Gastrocnemius medialis (tissue), 4 donors: ENCODE data around the gene PPP2R2C. TPM values are rescaled to one million over a fixed set of nuclear protein-coding genes. Genes with fewer than 3 reads are reported as not detected.

Experiments used
- ATAC-seq, 2 donors: fragments of 150-250 bp; one replicate each; pipeline ENCODE4 v1.9.1; 2016
- DNase-seq, 2 donors: peaks; one replicate each; pipeline ENCODE4 v3.0.0-alpha.2; 2019
- H3K27ac ChIP-seq, 4 donors: fragments of 200-600 bp; sonication (generic); 1 replicate in 1 of 4; 2 replicates in 3 of 4; pipeline ENCODE4 v1.5.1; 2016 to 2018; ENCODE audit warnings: mild to moderate bottlenecking in 2 of 4, moderate library complexity in 1 of 4
- H3K27me3 ChIP-seq, 3 donors: fragments of 200-600 bp; sonication (generic) in 2 of 3; 1 replicate in 1 of 3; 2 replicates in 2 of 3; pipeline versions ENCODE4 v1.5.1 to v1.6.0; 2016 to 2019; ENCODE audit warnings: mild to moderate bottlenecking in 1 of 3, moderate library complexity in 1 of 3
- H3K36me3 ChIP-seq, 2 donors: fragments of 200-600 bp; sonication (generic) in 1 of 2; one replicate each; pipeline ENCODE4 v1.5.1; 2017 to 2018
- H3K4me1 ChIP-seq, 2 donors: fragments of 200-600 bp; sonication (generic) in 1 of 2; one replicate each; pipeline ENCODE4 v1.5.1; 2016 to 2017; ENCODE audit warnings: mild to moderate bottlenecking in 2 of 2
- H3K4me3 ChIP-seq, 4 donors: fragments of 200-600 bp; sonication (generic) in 3 of 4; 1 replicate in 1 of 4; 2 replicates in 3 of 4; pipeline ENCODE4 v1.5.1; 2016 to 2019; ENCODE audit warnings: mild to moderate bottlenecking in 2 of 4
- H3K9me3 ChIP-seq, 3 donors: fragments of 200-600 bp; sonication (generic) in 2 of 3; 1 replicate in 1 of 3; 2 replicates in 2 of 3; pipeline ENCODE4 v1.5.1; 2016 to 2019
- CTCF ChIP-seq, 5 experiments: fragments of 450-650 bp in 3 of 5; fragments of 200-600 bp in 2 of 5; sonication (generic) in 2 of 5; IDR thresholded peaks in 4 of 5; conservative IDR thresholded peaks in 1 of 5; 1 replicate in 4 of 5; 2 replicates in 1 of 5; pipeline ENCODE4 v1.5.1; 2016 to 2019; ENCODE audit warnings: antibody characterized with exemption in 5 of 5, mild to moderate bottlenecking in 3 of 5, moderate library complexity in 3 of 5
- POLR2A ChIP-seq, 2 donors: fragments of 450-650 bp; IDR thresholded peaks; one replicate each; pipeline ENCODE4 v1.6.1; 2017; ENCODE audit warnings: antibody characterized with exemption in 2 of 2, mild to moderate bottlenecking in 2 of 2, moderate library complexity in 2 of 2
- in situ Hi-C, 4 donors: fragments of 200-750 bp; cut with MboI; loops; one replicate each; pipeline versions ENCODE4 v1.15.0 to v1.8.0; 2017; ENCODE audit warnings: low sequenced_read_pairs in 4 of 4
- intact Hi-C: fragments of 100-400 bp; cut with DNase I; formaldehyde crosslinking; loops from one replicate; pipeline ENCODE4 v1.15.1; 2023; ENCODE audit warnings: low total_unique reads
- total RNA-seq, 4 donors: library from RNA; depleted of rRNA; stranded (reverse); fragments of >200 nt; gene quantifications; one replicate each; pipeline versions ENCODE4 v1.1.0 to v1.2.3, GENCODE V29; 2016

The PPP2R2C gene
- total RNA-seq, 4 donors from 2014 or later: 0.44 to 2.7 (median 0.62) TPM

GRCh38 chr4:6475492-6476020 is 3.1 kb upstream of the PPP2R2C start:
- in situ Hi-C loops: no loop called here
- intact Hi-C loops: no loop called here
- no peak overlapping the region for H3K4me3 ChIP-seq
- no peaks in the 10 kb centered on the region for H3K9me3 ChIP-seq
- no peaks in the 10 kb centered on the region for H3K36me3 ChIP-seq
- ATAC-seq (no peak), DNase-seq (no peak)
- no peak overlapping the region for H3K27ac ChIP-seq
- H3K27me3 ChIP-seq: peaks cover 14 to 41% (median 17%) of the 10 kb centered on the region in 3 donors
- no peak for TF ChIP-seq POLR2A (IDR thresholded peaks at IDR 0.05)
- H3K4me1 ChIP-seq: no peaks in the 10 kb centered on the region

- intact Hi-C loops: no loop called here
- H3K9me3 ChIP-seq: no peaks in the 10 kb centered on the region
- in situ Hi-C loops: no loop called here
- DNase-seq (no peak), ATAC-seq (no peak)
- H3K36me3 ChIP-seq: no peaks in the 10 kb centered on the region
- TF ChIP-seq CTCF (IDR thresholded peaks at IDR 0.05 in 4 of 5, conservative IDR thresholded peaks at IDR 0.05 in 1 of 5): no peak
- no peak for TF ChIP-seq POLR2A (IDR thresholded peaks at IDR 0.05)
- H3K27ac ChIP-seq: no peak overlapping the region
- H3K4me3 ChIP-seq: no peak overlapping the region
- H3K4me1 ChIP-seq: no peaks in the 10 kb centered on the region
- peaks cover 21 to 45% (median 24%) of the 10 kb centered on the region in 3 donors for H3K27me3 ChIP-seq
Measured at GRCh38 chr4:6474705-6475457, 2.5 kb upstream of the PPP2R2C start.

- TF ChIP-seq CTCF (IDR thresholded peaks at IDR 0.05 in 4 of 5, conservative IDR thresholded peaks at IDR 0.05 in 1 of 5): no peak
- no peak for TF ChIP-seq POLR2A (IDR thresholded peaks at IDR 0.05)
- ATAC-seq (no peak), DNase-seq (no peak)
- H3K4me3 ChIP-seq: no peak overlapping the region
- no peak overlapping the region for H3K27ac ChIP-seq
- peaks cover 28 to 52% (median 31%) of the 10 kb centered on the region in 3 donors for H3K27me3 ChIP-seq
- H3K36me3 ChIP-seq: no peaks in the 10 kb centered on the region
- intact Hi-C loops: no loop called here
- in situ Hi-C loops: no loop called here
- H3K4me1 ChIP-seq: no peaks in the 10 kb centered on the region
- H3K9me3 ChIP-seq: no peaks in the 10 kb centered on the region
Measured at GRCh38 chr4:6474053-6474568, 1.7 kb upstream of the PPP2R2C start.

- intact Hi-C loops: no loop called here
- DNase-seq: no peak
- Histone ChIP-seq H3K36me3 (no peaks in the 10 kb centered on the region), H3K4me3 (no peak overlapping the region), H3K27me3 (peaks cover 33 to 54% (median 33%) of the 10 kb centered on the region in 3 donors), H3K9me3 (no peaks in the 10 kb centered on the region), H3K27ac (no peak overlapping the region), H3K4me1 (no peaks in the 10 kb centered on the region)
- TF ChIP-seq CTCF (IDR thresholded peaks at IDR 0.05 in 4 of 5, conservative IDR thresholded peaks at IDR 0.05 in 1 of 5) (no peak), POLR2A (IDR thresholded peaks at IDR 0.05) (no peak)
- in situ Hi-C loops: no loop called here
- no peak for ATAC-seq
Measured at GRCh38 chr4:6473264-6474052, 1.0 kb upstream of the PPP2R2C start.

GRCh38 chr4:6472008-6472386 is 417 bp downstream of the PPP2R2C start:
- ATAC-seq (no peak), DNase-seq (no peak)
- no peak overlapping the region for H3K4me3 ChIP-seq
- TF ChIP-seq CTCF (IDR thresholded peaks at IDR 0.05 in 4 of 5, conservative IDR thresholded peaks at IDR 0.05 in 1 of 5) (no peak), POLR2A (IDR thresholded peaks at IDR 0.05) (no peak)
- no peak overlapping the region for H3K27ac ChIP-seq
- in situ Hi-C loops: no loop called here
- H3K27me3 ChIP-seq: peaks cover 33 to 56% (median 40%) of the 10 kb centered on the region in 3 donors
- no peaks in the 10 kb centered on the region for H3K36me3 ChIP-seq
- H3K4me1 ChIP-seq: no peaks in the 10 kb centered on the region
- intact Hi-C loops: no loop called here
- H3K9me3 ChIP-seq: no peaks in the 10 kb centered on the region
